ENCODE data around the gene FAR1.

FAR1 gene

DNA sequence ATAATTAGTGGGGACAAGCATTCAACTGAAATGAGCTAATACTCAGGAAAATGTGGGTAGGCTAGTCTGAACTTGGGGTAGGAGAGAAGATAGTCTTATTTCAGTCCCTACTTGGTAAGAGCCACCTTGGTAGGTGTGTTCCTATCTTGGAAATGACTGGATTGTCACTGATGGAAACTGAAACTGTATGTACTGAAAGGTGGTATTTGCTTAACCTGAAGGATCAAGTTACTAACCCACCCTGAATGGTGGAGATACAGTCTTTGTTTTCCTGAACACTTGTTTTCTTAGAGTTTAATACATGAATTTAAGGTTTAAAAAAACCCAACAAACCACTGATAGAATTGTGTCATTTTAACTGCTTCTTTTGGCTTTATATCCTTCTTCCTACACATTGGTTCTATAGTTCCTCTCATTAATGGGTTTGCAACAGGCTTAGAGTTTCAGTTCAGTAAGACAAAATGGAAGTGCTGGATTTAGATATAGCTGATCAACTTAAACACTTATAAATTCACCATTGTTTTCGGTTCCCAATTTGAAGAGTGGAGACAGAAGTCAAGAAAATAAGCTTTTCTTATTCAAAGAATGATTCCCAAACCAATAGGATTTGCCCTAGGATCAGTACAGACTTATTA, 4.2 kb downstream of the FAR1 start:
- no peak for DNase-seq

DNA sequence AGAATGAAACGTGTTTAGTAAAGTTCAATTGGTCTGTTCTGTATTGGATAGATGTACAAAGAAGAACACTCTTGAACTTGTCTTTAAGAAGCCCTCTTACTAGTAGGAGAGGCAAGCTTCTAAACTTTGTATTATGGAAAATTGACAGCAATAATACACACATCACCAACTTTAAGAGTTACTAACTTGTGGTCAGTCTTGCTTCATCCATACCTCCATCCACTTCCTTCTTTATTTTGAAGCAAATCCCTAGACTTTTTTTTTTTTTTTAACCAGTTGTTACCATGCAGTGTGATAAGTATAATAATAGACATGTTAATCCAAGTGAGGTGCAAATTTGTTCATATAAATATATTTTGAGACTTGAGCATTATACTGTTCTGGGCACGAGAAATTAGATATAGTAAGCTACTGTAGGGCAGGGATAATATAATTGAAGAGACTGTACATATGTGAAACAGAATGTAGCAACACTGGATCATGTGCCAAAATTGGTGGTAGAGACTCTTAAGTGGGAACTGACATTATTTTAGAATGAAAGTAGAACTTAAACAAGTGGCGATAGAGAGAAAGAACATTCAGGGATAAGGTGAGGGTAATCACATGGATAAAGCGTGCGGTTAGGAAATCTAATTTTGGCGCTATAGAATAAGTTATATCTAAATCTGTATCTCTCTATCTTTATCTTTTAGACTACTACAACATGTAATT, 6.5 kb downstream of the FAR1 start:
- no peak for DNase-seq

DNA sequence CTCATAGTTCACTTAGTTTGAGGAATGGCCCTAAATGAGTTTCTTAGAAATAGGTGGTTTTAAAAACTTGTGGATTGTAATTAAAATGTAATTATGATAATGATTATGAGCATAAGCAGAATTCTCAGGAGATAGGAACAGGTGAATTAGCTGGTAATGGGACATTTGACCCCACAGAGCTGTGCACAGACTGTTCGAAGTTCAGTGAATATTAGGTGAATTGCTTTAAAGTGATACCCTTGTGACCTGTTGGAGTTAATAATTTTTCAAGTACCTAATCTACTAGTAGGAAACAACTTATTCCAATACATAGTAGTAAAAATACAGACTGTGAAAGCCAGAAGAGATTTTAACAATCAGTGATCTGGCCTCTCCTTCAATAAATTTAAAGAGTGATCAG, 8.1 kb downstream of the FAR1 start:
- DNase-seq, result no peak

DNA sequence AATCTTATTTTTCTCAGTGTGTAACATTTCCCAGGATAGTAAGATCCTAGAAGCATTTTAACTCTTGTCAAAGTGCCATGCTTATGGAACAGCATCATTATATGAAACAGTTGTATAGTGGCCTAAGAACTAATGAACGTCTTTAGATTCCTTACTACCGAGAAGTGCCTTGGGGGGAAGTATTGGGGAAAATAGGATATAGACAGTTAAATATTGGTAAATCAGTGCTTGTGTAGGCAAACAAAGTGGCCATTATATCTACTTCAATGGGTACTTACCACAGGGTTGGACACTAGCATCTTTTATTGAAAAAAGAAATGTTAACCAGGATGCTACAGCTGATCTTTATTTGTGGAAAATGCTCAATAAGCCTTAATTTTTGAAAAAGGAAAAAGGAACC, 11.3 kb downstream of the FAR1 start:
- no peak for DNase-seq

DNA sequence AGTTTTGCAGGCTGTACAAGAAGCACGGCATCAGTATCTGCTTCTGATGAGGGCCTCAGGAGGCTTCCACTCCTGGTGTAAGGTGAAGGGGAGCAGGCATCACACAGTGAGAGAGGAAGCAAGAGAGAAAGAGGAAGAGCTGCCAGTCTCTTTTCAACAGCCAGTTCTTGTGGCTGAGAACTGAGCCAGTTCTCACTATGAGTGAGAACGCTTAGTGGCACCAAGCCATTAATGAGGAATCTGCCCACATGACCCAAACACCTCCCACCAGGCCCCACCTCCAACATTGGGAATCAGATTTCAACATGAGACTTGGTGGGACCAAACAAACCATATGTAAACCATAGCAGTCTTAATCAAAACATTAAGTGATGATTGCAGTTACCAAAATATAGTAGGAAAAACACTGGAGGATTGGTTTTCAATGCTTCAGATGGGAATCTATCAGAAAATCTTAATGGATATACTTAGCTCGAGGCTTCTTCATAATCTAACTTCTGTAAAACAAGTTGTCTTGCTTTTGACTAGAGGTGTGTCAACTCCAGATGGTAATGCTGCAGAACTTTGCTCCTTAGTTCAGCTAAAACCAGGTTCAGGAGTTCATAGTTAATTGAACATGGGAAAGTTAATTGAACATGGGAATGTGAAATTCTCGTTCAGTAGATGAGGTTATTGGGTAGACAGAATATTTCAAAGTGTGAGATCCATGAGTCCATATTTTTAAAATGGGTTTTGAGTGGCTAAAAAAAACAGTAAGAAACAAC, 12.2 kb downstream of the FAR1 start:
- no peak for DNase-seq

DNA sequence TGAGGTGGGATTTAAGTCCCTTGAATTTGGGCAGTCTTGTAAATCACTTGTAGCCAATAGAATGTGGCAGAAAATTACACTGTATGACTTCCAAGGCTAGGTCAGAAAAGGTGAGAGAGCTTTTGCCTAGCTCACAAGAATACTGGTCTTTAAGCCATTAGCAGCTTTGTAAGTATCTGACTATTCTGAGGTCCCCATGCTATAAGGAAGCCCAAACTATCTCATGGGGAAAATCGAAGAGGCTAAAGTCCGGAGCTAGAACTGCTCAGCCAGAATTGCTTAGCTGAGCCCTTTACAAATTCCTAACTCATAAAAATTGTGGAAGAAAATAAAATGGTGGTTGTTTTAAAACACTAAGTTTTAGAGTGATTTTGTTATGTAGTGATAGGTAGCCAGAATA, 13.0 kb downstream of the FAR1 start:
- DNase-seq, result no peak

DNA sequence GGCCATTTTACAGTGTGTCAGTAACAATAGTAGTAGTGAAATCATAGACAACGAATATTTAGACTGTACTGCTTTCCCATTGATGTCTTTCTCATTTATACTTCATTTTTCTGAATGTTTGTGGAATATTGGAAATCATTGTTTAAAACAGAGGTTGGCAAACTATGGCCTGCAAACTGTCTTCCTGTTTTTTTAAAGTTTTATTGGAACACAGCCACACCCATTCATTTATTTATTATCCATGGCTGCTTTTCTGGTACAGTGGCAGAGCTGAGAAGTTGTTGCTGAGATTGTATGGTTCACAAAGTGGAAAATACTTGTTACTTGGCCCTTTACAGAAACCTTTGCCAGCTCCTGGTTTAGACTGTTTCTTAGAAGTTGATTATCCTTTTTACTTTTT, 13.7 kb downstream of the FAR1 start:
- DNase-seq, result no peak

DNA sequence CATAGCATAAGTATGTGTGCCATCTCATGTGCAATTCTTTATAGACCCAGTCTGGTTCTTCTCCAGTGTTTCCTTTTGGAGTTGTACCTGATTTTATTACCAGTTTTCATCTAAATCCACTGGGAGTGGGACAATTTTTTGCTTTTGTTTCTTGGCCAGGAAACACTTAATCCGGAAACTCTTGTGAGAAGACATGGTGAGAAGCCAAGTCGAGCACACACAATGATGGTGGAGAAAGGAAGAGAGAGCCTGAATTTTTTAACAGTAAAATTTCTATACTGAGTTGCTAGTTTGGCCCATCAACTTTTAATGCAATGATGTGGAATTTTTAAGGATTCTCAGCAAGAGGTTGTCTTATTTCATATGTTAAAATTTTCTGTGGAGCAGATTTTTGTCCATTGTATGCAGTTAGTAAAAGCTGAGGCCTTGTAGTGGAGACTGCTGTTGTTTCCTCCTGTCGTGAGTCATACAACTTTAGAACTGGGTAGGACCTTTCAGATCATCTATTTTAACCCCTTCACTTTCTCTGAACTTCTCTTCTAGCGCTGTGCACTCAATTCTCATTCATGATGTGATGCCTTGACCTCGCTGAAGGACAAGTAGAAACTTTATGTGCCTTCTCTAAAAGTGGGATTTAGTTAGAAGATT, 17.1 kb downstream of the FAR1 start:
- no peak for DNase-seq

DNA sequence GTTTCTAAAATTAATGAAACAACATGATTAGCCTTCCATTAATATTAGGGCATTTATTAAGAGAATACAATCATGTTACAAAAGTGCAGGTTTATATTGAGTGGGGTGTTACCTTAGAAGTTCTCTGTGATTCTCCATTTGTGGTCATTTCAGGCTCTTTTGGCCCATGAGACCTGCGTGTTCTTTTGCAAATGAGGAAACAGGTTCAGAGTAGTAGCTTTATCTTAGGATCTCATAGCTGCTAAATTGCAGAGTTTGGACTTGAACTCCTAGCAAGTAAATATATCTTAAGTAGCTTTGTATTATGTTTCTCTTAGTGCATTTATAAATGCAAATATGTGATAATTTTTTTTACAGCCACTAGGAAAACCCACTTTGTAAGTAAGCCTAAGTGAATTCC, 18.3 kb downstream of the FAR1 start:
- no peak for DNase-seq

DNA sequence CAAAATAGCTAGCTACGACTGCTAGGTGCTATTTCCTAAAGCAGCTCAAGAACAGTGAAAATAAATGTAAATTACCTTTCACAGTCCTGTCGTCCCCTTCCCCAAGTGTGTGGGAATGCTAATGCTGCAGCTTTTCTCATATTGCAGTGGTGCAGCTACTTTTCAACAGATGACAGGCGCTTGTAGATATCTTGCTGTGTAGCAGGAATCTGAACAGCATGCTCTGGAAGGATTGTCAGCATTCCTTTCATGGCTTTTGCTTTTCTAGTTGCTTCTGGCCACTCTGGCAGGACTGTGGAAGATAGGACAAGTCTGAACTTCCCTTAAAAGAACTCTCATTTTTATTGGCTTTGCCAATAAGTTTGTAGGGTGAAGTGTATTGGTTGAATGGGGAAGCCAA, 18.8 kb downstream of the FAR1 start:
- no peak for DNase-seq

DNA sequence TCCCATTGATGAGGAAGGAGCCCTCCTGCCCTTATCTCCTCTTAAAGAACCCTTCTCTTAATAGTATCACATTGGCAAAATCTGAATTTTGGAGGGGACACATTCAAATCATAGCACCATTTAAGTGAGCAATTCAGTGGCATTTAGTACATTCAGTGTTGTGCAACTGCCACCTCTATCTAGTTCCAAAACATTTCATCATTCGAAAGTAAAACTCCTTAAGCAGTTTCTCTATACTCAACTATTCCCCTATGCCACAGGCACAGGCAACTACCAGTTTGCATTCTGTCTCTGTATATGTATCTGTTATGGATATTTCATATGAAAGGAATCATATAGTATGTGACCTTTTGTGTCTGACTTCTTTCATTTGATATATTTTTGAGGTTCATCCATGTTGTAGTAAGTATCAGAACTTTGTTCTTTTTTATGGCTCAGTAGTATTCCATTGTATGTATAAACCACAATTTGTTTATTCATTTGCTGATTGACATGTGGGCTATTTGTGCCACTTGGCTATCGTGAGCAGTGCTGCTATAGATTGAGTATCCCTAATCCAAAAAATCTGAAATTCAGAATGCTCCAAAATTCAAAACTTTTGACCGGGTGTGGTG, 22.9 kb downstream of the FAR1 start:
- DNase-seq, result no peak

DNA sequence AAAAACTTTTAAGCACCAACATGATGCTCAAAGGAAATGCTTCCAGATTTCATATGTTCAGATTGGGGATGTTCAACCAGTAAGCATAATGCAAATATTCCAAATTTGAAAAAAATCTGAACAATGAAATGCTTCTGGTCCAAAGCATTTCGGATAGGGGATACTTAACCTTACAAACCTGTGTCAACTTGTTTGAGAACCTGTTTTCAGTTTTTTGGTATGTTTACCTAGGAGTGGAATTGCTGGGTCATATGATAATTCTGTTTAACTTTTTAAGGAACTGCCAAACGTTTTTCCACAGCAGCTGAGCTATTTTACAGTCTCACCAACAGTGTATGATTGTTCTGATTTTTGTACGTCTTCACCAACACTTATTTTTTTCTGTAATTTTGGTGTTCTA, 23.7 kb downstream of the FAR1 start:
- no peak for DNase-seq

DNA sequence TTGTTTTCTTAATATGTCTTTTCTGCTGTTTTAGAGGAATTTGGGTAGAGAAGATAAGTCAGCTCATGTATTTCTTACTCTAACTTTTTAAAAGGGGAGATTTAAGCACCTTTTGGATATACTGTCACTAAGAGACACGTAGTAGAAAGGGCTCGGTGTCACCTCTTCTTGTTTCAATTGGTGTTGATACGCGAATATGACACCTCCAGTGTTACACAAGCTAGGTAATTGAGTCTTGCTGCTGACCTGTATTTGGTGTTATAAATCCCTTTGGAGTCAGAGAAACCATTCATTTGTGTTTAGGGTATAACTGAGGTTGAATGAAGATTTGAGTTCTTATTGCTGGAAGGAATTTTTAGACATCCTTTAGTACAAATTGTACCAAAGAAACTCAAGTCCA, 25.6 kb downstream of the FAR1 start:
- no peak for DNase-seq

DNA sequence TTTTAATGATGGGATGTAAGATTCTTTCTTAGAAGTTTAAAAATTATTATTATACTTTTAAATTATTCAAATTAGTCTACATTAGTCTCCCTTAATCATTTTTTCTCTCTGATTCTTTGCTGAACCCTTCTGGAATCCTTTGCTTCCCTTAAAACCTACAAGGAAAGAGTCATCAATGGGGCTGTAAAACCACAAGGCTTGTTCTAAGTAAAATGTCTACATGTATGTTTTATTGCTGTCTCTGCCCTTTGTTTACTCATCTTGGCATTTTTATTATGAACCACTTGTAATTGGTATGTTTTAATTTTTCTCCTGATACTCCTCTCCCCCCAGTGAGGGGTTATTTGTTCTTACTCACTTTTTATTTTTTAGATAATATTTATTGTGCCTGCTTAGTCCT, 27.4 kb downstream of the FAR1 start:
- DNase-seq, result no peak

DNA sequence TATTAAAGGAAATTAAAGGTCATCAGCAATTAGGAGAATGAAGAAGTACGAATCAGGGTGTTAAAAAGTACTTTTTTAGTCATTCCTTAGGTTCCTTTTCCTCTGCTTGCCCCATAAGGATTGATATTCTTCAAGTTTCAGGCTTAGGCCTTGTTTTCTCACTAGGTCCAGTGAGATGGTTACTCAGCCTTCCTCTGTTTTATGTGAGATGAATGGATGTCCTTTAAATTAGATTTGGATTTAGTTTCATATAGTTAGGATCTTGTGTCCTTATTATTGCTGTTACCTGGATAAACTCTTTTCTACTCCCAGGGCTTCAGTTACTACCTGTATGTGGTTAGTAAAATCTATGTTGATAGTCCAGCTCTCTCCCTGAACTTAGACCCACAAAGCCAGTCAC, 29.2 kb downstream of the FAR1 start:
- no peak for DNase-seq

DNA sequence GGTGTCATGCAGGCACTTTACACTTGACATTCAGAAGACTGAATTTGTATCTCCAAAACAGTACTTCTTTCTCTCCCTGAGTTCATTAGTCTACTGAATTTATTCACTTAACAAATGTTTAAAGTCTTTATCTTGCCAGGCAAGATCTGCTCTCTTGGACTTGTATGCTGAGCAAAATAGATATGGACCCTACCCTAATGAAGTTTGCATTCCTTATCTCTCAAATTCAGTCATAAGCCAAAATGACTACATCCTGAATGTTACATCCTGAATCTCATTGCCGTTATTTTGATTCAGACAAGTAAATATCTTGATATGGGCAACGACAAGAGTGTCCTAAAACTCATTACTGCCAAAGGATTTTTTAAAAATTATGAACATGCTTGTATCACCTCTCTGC, 29.7 kb downstream of the FAR1 start:
- no peak for DNase-seq

DNA sequence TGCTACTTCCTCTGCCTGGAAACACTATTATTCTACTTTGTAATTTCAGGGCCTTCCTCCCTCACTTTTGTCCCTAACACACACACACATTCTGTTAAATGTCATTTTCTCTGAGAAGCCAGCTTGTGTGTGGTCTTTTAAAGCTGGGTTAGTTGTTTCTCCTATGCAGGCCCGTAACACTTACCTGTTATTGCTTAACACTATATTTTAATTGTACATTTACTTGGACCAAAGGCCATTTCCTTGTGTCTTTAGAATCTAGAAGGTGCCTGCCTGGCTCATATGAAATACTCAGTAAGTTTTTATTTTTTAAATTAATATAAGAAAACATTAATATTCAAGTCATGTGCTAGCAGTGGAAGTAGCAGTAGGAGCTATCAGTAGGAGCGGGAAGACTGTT, 30.6 kb downstream of the FAR1 start:
- DNase-seq, result no peak

DNA sequence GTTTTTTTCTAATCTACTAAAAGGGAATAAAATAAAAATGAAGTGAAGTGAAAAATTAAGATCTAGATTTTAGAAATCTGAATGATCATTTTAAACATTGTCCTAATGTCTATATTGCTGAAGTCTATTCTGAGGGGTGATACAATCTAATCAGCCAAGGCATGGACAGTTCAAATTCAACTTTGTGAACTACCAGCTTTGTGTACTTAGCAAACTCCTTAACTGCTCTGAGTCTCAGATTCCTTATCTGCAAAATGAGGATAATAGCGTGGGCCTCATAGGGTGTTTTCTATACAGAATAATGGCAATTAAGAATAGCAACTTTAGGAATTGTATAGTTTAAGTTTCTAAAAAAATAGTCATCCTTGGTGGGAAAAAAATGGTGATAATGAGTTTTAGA, 31.4 kb downstream of the FAR1 start:
- DNase-seq, result no peak

DNA sequence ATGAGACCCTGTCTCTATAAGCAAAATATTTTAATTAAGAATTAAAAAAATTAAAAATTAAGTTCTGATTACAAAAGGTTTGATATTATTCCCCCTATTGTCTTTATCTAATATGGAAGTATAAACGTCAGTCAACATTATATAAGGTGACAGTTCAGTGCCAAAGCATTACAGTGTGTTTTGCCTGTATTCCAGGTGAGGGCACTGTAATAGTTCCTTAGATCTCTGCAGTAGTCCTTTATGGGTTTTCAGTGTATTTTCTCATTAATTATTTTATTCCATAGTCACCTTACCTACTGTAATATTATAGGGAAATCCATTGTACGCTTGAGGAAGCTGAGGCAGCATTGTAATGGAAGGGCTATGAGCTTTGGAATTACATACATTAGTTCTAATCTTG, 33.0 kb downstream of the FAR1 start:
- no peak for DNase-seq

DNA sequence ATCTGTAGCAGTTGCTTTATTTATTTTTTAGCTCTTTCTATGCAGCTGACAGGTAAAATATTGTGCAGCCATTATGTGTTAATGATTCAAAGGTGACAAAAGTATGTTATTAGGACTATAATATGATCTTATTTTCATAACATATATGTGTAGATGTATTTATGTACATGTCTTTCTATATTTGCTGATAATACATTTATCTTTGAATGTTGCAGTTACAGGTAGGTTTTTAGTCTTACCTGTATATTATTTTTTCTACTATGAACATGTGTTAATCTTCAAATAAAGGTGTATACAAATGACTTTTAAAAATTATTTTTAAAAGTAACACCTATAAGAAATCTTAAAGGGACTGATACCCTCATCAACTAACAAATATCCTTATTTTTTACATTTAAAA, 33.6 kb downstream of the FAR1 start:
- DNase-seq, result no peak

DNA sequence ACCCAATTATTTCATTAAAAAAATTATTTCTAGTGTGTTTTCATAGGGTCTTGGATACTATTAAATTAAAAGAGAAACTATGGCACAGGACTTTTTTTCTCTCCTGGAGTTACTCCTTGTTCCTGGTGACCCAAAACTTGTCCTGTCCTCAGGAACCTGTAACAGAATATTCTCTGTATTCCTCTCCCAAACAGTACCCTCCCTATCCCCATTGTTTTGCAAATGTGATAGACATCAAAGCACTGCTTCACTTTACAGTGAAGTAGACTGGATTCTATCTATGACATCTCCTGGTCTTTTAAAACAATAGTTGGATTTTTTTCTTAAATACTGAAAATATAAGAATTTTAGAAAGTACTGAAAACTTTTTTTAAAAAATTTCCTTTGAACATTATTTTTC, 37.2 kb downstream of the FAR1 start:
- no peak for DNase-seq

DNA sequence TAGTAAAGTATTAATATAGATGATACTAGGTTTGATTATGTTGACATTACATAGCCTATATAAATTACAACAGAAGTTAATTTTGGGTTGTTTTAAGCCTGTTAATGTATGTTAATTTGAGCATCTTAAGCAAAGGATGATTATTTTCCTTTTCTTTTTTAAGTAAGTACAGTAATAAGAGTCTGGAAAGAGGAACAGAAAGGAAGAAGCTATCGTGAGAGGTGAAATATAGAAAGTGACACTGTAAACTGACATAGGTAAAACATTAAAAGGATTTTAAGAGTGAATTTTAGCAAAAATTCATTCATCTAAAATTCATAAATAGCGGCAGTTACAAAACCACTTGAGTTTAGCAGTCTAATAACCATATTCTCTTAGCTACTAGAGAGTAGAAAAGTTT, 45.5 kb downstream of the FAR1 start:
- no peak for DNase-seq

DNA sequence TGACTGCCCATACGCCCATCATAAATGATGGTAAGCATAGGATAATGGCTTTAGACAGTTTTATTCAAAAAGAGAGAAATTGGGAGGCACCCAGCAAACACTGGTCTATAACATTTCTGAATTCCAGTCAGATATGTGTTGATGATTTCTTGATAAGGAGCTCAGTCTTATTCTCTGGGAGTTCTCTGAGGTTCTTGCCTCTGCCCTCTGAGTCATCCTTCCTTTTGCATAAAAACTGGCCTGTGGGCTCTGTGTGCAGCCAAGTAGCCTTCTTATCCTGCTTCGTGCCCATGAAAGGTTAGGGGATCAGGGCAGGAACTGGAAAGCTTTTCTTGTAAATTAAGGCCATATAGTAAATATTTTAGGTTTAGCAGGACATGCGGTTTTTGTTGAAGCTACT, 48.9 kb downstream of the FAR1 start:
- no peak for DNase-seq
